EL (cell line): ENCODE data around the gene CNEP1R1.
A peak's percentile ranks its signal among the peaks of the same experiment; 100 is the strongest.

ENCODE experiments used
- DNase-seq: peaks from one replicate; pipeline ENCODE4 v3.0.0-alpha.2; 2016

Gene CNEP1R1

GRCh38 chr16:50065624-50066481 lies 40.8 kb downstream of the CNEP1R1 start, which contains the start of gene HEATR3:
HEATR3 (plus strand) TSS chr16:50065970; CDS start chr16:50066132, 162 bp downstream.
- DNase-seq: peak; percentile 91

GRCh38 chr16:50066482-50067289 lies 41.7 kb downstream of the CNEP1R1 start:
- no peak for DNase-seq

- peak; percentile 70 for DNase-seq
Observed at GRCh38 chr16:50067290-50067853, 42.3 kb downstream of the CNEP1R1 start.

GRCh38 chr16:50068550-50068949 lies 43.5 kb downstream of the CNEP1R1 start:
- peak; percentile 26 for DNase-seq

GRCh38 chr16:50069060-50069459 lies 44.0 kb downstream of the CNEP1R1 start:
- DNase-seq: no peak

GRCh38 chr16:50071075-50071671 lies 46.1 kb downstream of the CNEP1R1 start:
- DNase-seq: no peak

GRCh38 chr16:50072730-50073129 lies 47.7 kb downstream of the CNEP1R1 start:
- DNase-seq: no peak

GRCh38 chr16:50079397-50080140 lies 54.5 kb downstream of the CNEP1R1 start:
- no peak for DNase-seq

GRCh38 chr16:50081428-50082018 lies 56.5 kb downstream of the CNEP1R1 start:
- DNase-seq: no peak

- DNase-seq: no peak
Observed at GRCh38 chr16:50083996-50084395, 59.0 kb downstream of the CNEP1R1 start.

- DNase-seq: no peak
Observed at GRCh38 chr16:50086176-50086575, 61.2 kb downstream of the CNEP1R1 start.
